ENCODE measurements around the gene SMIM7. TPM values are rescaled to one million over a fixed set of nuclear protein-coding genes. Genes with fewer than 3 reads are reported as not detected.
A peak's percentile ranks its signal among the peaks of the same experiment; 100 is the strongest.

Gene SMIM7
- total and polyA plus RNA-seq, 2 of the 13 experiments (the other 11 are each of a cell fraction or from before 2014, with no cell fraction given), result 55.7 to 74.9 TPM

GRCh38 chr19:16628183-16628983 lies 31.6 kb downstream of the SMIM7 start, which contains the start of gene MED26 (continued):
- TF ChIP-seq SAP130 (CRISPR knock-in tag; IDR thresholded peaks at IDR 0.05; ENCODE audit: low read depth), result peak; percentile 90
- TF ChIP-seq ZNF7 (CRISPR knock-in tag; IDR thresholded peaks at IDR 0.05), result no peak
- no peak for TF ChIP-seq HMGA1 (CRISPR knock-in tag; conservative IDR thresholded peaks at IDR 0.05)
- no peak; the same call in 1 of the 2 replicates for TF ChIP-seq ZBTB3 (CRISPR knock-in tag; IDR thresholded peaks at IDR 0.05; ENCODE audit: borderline replicate concordance, low read depth)
- no peak for TF ChIP-seq RAD51 (IDR thresholded peaks at IDR 0.05; ENCODE audit: borderline replicate concordance)
- peak; percentile 38; the same call in 1 of the 2 replicates for TF ChIP-seq ZBTB7B (CRISPR knock-in tag; IDR thresholded peaks at IDR 0.05)
- no peak for TF ChIP-seq ZNF75D (CRISPR knock-in tag; IDR thresholded peaks at IDR 0.05; ENCODE audit: borderline replicate concordance)
- TF ChIP-seq ZNF33A (CRISPR knock-in tag; IDR thresholded peaks at IDR 0.05; ENCODE audit: borderline replicate concordance), result no peak
- TF ChIP-seq XRCC5 (optimal IDR thresholded peaks at IDR 0.05; ENCODE audit: low read length), result no peak
- no peak for TF ChIP-seq ZNF383 (CRISPR knock-in tag; IDR thresholded peaks at IDR 0.05; ENCODE audit: borderline replicate concordance)
- TF ChIP-seq CREB3 (CRISPR knock-in tag; IDR thresholded peaks at IDR 0.05), result no peak
- TF ChIP-seq, protein P1, sequence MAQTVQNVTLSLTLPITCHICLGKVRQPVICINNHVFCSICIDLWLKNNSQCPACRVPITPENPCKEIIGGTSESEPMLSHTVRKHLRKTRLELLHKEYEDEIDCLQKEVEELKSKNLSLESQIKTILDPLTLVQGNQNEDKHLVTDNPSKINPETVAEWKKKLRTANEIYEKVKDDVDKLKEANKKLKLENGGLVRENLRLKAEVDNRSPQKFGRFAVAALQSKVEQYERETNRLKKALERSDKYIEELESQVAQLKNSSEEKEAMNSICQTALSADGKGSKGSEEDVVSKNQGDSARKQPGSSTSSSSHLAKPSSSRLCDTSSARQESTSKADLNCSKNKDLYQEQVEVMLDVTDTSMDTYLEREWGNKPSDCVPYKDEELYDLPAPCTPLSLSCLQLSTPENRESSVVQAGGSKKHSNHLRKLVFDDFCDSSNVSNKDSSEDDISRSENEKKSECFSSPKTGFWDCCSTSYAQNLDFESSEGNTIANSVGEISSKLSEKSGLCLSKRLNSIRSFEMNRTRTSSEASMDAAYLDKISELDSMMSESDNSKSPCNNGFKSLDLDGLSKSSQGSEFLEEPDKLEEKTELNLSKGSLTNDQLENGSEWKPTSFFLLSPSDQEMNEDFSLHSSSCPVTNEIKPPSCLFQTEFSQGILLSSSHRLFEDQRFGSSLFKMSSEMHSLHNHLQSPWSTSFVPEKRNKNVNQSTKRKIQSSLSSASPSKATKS (CRISPR knock-in tag; IDR thresholded peaks at IDR 0.05), result no peak
- TF ChIP-seq FOXK2 (IDR thresholded peaks at IDR 0.05), result no peak
- TF ChIP-seq ARID3A (IDR thresholded peaks at IDR 0.05; ENCODE audit: low read depth, low read length), result no peak
- TF ChIP-seq, protein P2, sequence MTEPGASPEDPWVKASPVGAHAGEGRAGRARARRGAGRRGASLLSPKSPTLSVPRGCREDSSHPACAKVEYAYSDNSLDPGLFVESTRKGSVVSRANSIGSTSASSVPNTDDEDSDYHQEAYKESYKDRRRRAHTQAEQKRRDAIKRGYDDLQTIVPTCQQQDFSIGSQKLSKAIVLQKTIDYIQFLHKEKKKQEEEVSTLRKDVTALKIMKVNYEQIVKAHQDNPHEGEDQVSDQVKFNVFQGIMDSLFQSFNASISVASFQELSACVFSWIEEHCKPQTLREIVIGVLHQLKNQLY (CRISPR knock-in tag; IDR thresholded peaks at IDR 0.05), result no peak
- peak; percentile 93 for TF ChIP-seq MXD4 (CRISPR knock-in tag; IDR thresholded peaks at IDR 0.05)
- TF ChIP-seq, protein P3, sequence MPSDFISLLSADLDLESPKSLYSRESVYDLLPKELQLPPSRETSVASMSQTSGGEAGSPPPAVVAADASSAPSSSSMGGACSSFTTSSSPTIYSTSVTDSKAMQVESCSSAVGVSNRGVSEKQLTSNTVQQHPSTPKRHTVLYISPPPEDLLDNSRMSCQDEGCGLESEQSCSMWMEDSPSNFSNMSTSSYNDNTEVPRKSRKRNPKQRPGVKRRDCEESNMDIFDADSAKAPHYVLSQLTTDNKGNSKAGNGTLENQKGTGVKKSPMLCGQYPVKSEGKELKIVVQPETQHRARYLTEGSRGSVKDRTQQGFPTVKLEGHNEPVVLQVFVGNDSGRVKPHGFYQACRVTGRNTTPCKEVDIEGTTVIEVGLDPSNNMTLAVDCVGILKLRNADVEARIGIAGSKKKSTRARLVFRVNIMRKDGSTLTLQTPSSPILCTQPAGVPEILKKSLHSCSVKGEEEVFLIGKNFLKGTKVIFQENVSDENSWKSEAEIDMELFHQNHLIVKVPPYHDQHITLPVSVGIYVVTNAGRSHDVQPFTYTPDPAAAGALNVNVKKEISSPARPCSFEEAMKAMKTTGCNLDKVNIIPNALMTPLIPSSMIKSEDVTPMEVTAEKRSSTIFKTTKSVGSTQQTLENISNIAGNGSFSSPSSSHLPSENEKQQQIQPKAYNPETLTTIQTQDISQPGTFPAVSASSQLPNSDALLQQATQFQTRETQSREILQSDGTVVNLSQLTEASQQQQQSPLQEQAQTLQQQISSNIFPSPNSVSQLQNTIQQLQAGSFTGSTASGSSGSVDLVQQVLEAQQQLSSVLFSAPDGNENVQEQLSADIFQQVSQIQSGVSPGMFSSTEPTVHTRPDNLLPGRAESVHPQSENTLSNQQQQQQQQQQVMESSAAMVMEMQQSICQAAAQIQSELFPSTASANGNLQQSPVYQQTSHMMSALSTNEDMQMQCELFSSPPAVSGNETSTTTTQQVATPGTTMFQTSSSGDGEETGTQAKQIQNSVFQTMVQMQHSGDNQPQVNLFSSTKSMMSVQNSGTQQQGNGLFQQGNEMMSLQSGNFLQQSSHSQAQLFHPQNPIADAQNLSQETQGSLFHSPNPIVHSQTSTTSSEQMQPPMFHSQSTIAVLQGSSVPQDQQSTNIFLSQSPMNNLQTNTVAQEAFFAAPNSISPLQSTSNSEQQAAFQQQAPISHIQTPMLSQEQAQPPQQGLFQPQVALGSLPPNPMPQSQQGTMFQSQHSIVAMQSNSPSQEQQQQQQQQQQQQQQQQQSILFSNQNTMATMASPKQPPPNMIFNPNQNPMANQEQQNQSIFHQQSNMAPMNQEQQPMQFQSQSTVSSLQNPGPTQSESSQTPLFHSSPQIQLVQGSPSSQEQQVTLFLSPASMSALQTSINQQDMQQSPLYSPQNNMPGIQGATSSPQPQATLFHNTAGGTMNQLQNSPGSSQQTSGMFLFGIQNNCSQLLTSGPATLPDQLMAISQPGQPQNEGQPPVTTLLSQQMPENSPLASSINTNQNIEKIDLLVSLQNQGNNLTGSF (CRISPR knock-in tag; IDR thresholded peaks at IDR 0.05), result 0 out of 2 replicates have a peak, but pooled peaks have one; percentile 61
- TF ChIP-seq NR1H2 (CRISPR knock-in tag; IDR thresholded peaks at IDR 0.05; ENCODE audit: borderline replicate concordance, low read depth), result no peak
